Spleen (tissue), 11 donors: ENCODE results near the gene HMCN1. TPM values are rescaled to one million over a fixed set of nuclear protein-coding genes. Genes with fewer than 3 reads are reported as not detected.

Experiments used
- DNase-seq: peaks from one replicate; pipeline ENCODE4 v3.0.0-alpha.2; 2020
- H3K27ac ChIP-seq, 8 donors: fragments of 200-600 bp; sonication (generic) in 7 of 8; 1 replicate in 4 of 8; 2 replicates in 4 of 8; pipeline versions ENCODE4 v1.5.0 to v1.8.0; 2016 to 2021; ENCODE audit warnings: inconsistent platforms in 4 of 8, mild to moderate bottlenecking in 4 of 8, moderate library complexity in 1 of 8
- H3K27me3 ChIP-seq, 7 donors: fragments of 200-600 bp; sonication (generic) in 6 of 7; replicated peaks in 1 of 7; 1 replicate in 4 of 7; 2 replicates in 3 of 7; pipeline versions ENCODE4 v1.5.0 to v1.8.0; 2016 to 2021; ENCODE audit warnings: inconsistent platforms in 3 of 7, mild to moderate bottlenecking in 1 of 7
- H3K36me3 ChIP-seq, 6 donors: fragments of 200-600 bp; sonication (generic) in 5 of 6; 1 replicate in 4 of 6; 2 replicates in 2 of 6; pipeline versions ENCODE4 v1.5.0 to v1.8.0; 2016 to 2021; ENCODE audit warnings: inconsistent platforms in 2 of 6
- H3K4me1 ChIP-seq, 6 donors: fragments of 200-600 bp; sonication (generic) in 5 of 6; 1 replicate in 3 of 6; 2 replicates in 3 of 6; pipeline versions ENCODE4 v1.5.0 to v1.8.0; 2016 to 2021; ENCODE audit warnings: inconsistent platforms in 3 of 6
- H3K4me3 ChIP-seq, 8 donors: fragments of 200-600 bp; sonication (generic) in 7 of 8; 1 replicate in 4 of 8; 2 replicates in 4 of 8; pipeline versions ENCODE4 v1.5.0 to v1.8.0; 2016 to 2021; ENCODE audit warnings: inconsistent platforms in 4 of 8, mild to moderate bottlenecking in 4 of 8, moderate library complexity in 2 of 8
- H3K9me3 ChIP-seq, 8 donors: fragments of 200-600 bp; sonication (generic) in 7 of 8; 1 replicate in 4 of 8; 2 replicates in 4 of 8; pipeline versions ENCODE4 v1.5.0 to v1.8.0; 2016 to 2021; ENCODE audit warnings: inconsistent platforms in 4 of 8
- CTCF ChIP-seq, 11 experiments: fragments of 200-600 bp in 7 of 11; fragments of 450-650 bp in 4 of 11; sonication (generic) in 4 of 11; IDR thresholded peaks in 8 of 11; conservative IDR thresholded peaks in 3 of 11; 1 replicate in 7 of 11; 2 replicates in 4 of 11; pipeline versions ENCODE4 v1.4.0 to v1.8.0; 2016 to 2021; ENCODE audit warnings: antibody characterized with exemption in 11 of 11, inconsistent platforms in 4 of 11, mild to moderate bottlenecking in 1 of 11
- POLR2A ChIP-seq, 3 donors: fragments of 450-650 bp; IDR thresholded peaks; one replicate each; pipeline ENCODE4 v1.5.1; 2017; ENCODE audit warnings: antibody characterized with exemption in 3 of 3, mild to moderate bottlenecking in 1 of 3
- POLR2AphosphoS5 ChIP-seq, 3 donors: sonication (generic); formaldehyde crosslinking; IDR thresholded peaks; one replicate each; pipeline ENCODE4 v1.5.1; 2017; ENCODE audit warnings: antibody characterized with exemption in 3 of 3
- WGBS, 5 donors: extraction: QIAGEN DNeasy Blood & Tissue Kit in 3 of 5; methylation state at CpG; one replicate each; pipeline versions ENCODE4 v1.1.5 to v1.1.7; 2013 to 2018; 5-methylcytosine and 5-hydroxymethylcytosine counted together
- intact Hi-C: fragments of 100-400 bp; cut with DNase I; formaldehyde crosslinking; loops from one replicate; pipeline ENCODE4 v1.15.0; 2023; ENCODE audit warnings: low total_unique reads
- polyA plus RNA-seq, 3 donors: library from polyadenylated mRNA; stranded (reverse); fragments of 200-250 nt; gene quantifications; one replicate each; pipeline ENCODE4 v1.2.1, GENCODE V29; 2013
- total RNA-seq, 7 donors: library from RNA; depleted of rRNA in 3 of 7; stranded (reverse); fragments of >200 nt in 3 of 7; fragmentation: NEBNext Ultra II Directional in 4 of 7; extraction: Animal tissue kit (Norgen Biotek cat#: 25700) in 4 of 7; gene quantifications; one replicate each; pipeline versions ENCODE4 v1.1.0 to v1.2.1, GENCODE V29; 2016 to 2021
- donor health status: healthy with polysubstance abuse.
- donor health status: DM: no; HTN: no; CAD: no; lungs with moderate emphysema.
- donor health status: DM: no; HTN: no; CAD: no.
- donor health status: Bipolar disorder and iron deficiency.
- donor health status: healthy.
- donor health status: DM: no; HTN: no; CAD: no.
- donor health status: DM: yes; HTN: yes; CAD: no.

The HMCN1 gene
- total and polyA plus RNA-seq, 10 donors = 1.2 to 28.8 (median 19.9) TPM

- Histone ChIP-seq H3K27me3 (no peaks in the 10 kb centered on the region), H3K4me1 (peaks cover 0 to 13% (median 6%) of the 10 kb centered on the region in 6 donors), H3K9me3 (no peaks in the 10 kb centered on the region), H3K27ac (no peak overlapping the region), H3K4me3 (no peak overlapping the region), H3K36me3 (no peaks in the 10 kb centered on the region)
- TF ChIP-seq POLR2A (IDR thresholded peaks at IDR 0.05) = no peak
- intact Hi-C loops = no loop called here
- no peak for DNase-seq
- 85 to 91% (median 90%) methylated on average over 7 of the region's 7 CpGs for WGBS, 5 donors
Measured at GRCh38 chr1:186079084-186079684, 345.0 kb downstream of the HMCN1 start.

- peak in 1 of 3 donors; percentile 80 for TF ChIP-seq POLR2AphosphoS5 (IDR thresholded peaks at IDR 0.05)
- no peak for TF ChIP-seq POLR2A (IDR thresholded peaks at IDR 0.05)
- TF ChIP-seq CTCF (IDR thresholded peaks at IDR 0.05 in 8 of 11, conservative IDR thresholded peaks at IDR 0.05 in 3 of 11) = no peak
- H3K4me3 ChIP-seq = no peak overlapping the region
- peak; percentile 74 for DNase-seq
- peaks cover 0 to 13% (median 6%) of the 10 kb centered on the region in 6 donors for H3K4me1 ChIP-seq
- no peaks in the 10 kb centered on the region for H3K36me3 ChIP-seq
- intact Hi-C loops = no loop called here
- peak overlapping the region in 7 of 8 donors; percentile 11 to 60 (median 36) for H3K27ac ChIP-seq
- no peaks in the 10 kb centered on the region for H3K9me3 ChIP-seq
- no peaks in the 10 kb centered on the region for H3K27me3 ChIP-seq
- WGBS, 5 donors = 26 to 37% (median 30%) methylated on average over 6 of the region's 6 CpGs
Measured at GRCh38 chr1:186082235-186082937, 348.2 kb downstream of the HMCN1 start.

- TF ChIP-seq POLR2A (IDR thresholded peaks at IDR 0.05) = no peak
- no peak for TF ChIP-seq CTCF (IDR thresholded peaks at IDR 0.05 in 8 of 11, conservative IDR thresholded peaks at IDR 0.05 in 3 of 11)
- no peak for TF ChIP-seq POLR2AphosphoS5 (IDR thresholded peaks at IDR 0.05)
- Histone ChIP-seq H3K27ac (no peak overlapping the region), H3K4me3 (no peak overlapping the region), H3K36me3 (peaks cover 0 to 4% (median 0%) of the 10 kb centered on the region in 6 donors), H3K9me3 (no peaks in the 10 kb centered on the region), H3K27me3 (no peaks in the 10 kb centered on the region), H3K4me1 (peaks cover 0 to 11% (median 5%) of the 10 kb centered on the region in 6 donors)
- DNase-seq = no peak
- intact Hi-C loops = no loop called here
- 93 to 96% (median 94%) methylated on average over 3 of the region's 3 CpGs for WGBS, 5 donors
Measured at GRCh38 chr1:186086583-186086982, 352.4 kb downstream of the HMCN1 start.

GRCh38 chr1:186089940-186090339 lies 355.7 kb downstream of the HMCN1 start:
- TF ChIP-seq CTCF (IDR thresholded peaks at IDR 0.05 in 8 of 11, conservative IDR thresholded peaks at IDR 0.05 in 3 of 11) (no peak), POLR2AphosphoS5 (IDR thresholded peaks at IDR 0.05) (no peak), POLR2A (IDR thresholded peaks at IDR 0.05) (no peak)
- Histone ChIP-seq H3K4me3 (no peak overlapping the region), H3K36me3 (peaks cover 0 to 4% (median 0%) of the 10 kb centered on the region in 6 donors), H3K9me3 (no peaks in the 10 kb centered on the region), H3K27me3 (no peaks in the 10 kb centered on the region), H3K27ac (peak overlapping the region in 1 of 8 donors; percentile 18), H3K4me1 (peaks cover 0 to 19% (median 5%) of the 10 kb centered on the region in 6 donors)
- intact Hi-C loops = no loop called here
- DNase-seq = no peak
- 89 to 94% (median 90%) methylated on average over 4 of the region's 4 CpGs for WGBS, 5 donors
